Vagina (tissue), 2 donors: ENCODE measurements around the gene DCTD.

Source experiments
- POLR2A ChIP-seq, 2 donors: fragments of 450-650 bp; IDR thresholded peaks; one replicate each; pipeline ENCODE4 v1.6.1; 2017; ENCODE audit warnings: antibody characterized with exemption in 2 of 2, mild to moderate bottlenecking in 2 of 2, moderate library complexity in 2 of 2
- POLR2AphosphoS5 ChIP-seq, 2 donors: sonication (generic); formaldehyde crosslinking; IDR thresholded peaks; one replicate each; pipeline ENCODE4 v1.9.0; 2017; ENCODE audit warnings: antibody characterized with exemption in 2 of 2, mild to moderate bottlenecking in 2 of 2, low read depth in 1 of 2; ENCODE audit not compliant: insufficient read depth in 1 of 2
- TF ChIP-seq, protein P1 (sequence below), 3 experiments: fragments of 450-650 bp in 2 of 3; fragments of 200-600 bp in 1 of 3; sonication (generic) in 1 of 3; IDR thresholded peaks; one replicate each; pipeline ENCODE4 v1.5.1; 2017 to 2019; ENCODE audit warnings: antibody characterized with exemption in 3 of 3, mild to moderate bottlenecking in 2 of 3, moderate library complexity in 2 of 3

DNA sequence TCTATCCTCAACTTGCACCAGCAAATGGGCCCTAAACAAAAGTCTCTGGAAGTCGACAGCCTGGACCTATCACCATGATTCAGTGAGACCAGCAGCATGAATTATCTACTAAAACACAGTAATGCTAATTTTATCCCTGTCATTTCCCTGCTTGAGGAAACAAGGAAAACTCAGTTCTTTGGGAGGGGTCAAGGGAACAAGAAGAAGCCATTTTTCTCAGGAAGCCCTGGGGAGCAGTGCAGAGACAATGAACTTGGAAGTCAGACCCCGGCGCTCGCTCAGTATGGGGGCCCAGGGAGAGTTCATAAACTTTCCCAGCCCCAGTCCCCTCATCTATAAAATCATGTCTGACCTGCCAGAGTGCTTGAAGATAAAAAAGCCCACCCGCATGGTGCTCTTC lies 50.4 kb downstream of the DCTD start:
- TF ChIP-seq POLR2A (IDR thresholded peaks at IDR 0.05) (no peak), POLR2AphosphoS5 (IDR thresholded peaks at IDR 0.05; ENCODE audit: insufficient read depth in 1 of 2, low read depth in 1 of 2) (no peak)
- TF ChIP-seq, protein P1, sequence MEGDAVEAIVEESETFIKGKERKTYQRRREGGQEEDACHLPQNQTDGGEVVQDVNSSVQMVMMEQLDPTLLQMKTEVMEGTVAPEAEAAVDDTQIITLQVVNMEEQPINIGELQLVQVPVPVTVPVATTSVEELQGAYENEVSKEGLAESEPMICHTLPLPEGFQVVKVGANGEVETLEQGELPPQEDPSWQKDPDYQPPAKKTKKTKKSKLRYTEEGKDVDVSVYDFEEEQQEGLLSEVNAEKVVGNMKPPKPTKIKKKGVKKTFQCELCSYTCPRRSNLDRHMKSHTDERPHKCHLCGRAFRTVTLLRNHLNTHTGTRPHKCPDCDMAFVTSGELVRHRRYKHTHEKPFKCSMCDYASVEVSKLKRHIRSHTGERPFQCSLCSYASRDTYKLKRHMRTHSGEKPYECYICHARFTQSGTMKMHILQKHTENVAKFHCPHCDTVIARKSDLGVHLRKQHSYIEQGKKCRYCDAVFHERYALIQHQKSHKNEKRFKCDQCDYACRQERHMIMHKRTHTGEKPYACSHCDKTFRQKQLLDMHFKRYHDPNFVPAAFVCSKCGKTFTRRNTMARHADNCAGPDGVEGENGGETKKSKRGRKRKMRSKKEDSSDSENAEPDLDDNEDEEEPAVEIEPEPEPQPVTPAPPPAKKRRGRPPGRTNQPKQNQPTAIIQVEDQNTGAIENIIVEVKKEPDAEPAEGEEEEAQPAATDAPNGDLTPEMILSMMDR (IDR thresholded peaks at IDR 0.05), result no peak
